MM.1S (cell line): ENCODE results near the gene NAALADL1.

Experiments
- DNase-seq: peaks from one replicate; pipeline ENCODE4 v3.0.0-alpha.2; 2015
- H2AFZ ChIP-seq: fragments of 300-600 bp; sonication (generic); 2 replicates; pipeline ENCODE4 v1.6.0; 2016; ENCODE audit warnings: antibody characterized with exemption, low read length
- H3F3A ChIP-seq: fragments of 300-600 bp; sonication (generic); 2 replicates; pipeline ENCODE4 v1.6.1; 2016; ENCODE audit warnings: mild to moderate bottlenecking, antibody characterized with exemption, low read length, moderate library complexity, mixed read lengths; ENCODE audit not compliant: insufficient read depth
- H3K27ac ChIP-seq: fragments of 300-600 bp; sonication (generic); 2 replicates; pipeline ENCODE4 v1.5.1; 2016; ENCODE audit warnings: mild to moderate bottlenecking, low read length
- H3K27me3 ChIP-seq: fragments of 300-600 bp; sonication (generic); replicated peaks from 2 replicates; pipeline ENCODE4 v1.6.0; 2016; ENCODE audit warnings: low read length; ENCODE audit not compliant: insufficient read depth
- H3K36me3 ChIP-seq: fragments of 300-600 bp; sonication (generic); replicated peaks from 2 replicates; pipeline ENCODE4 v1.6.1; 2016; ENCODE audit warnings: mild to moderate bottlenecking, low read length, mixed read lengths; ENCODE audit not compliant: insufficient read depth
- H3K4me1 ChIP-seq: fragments of 300-600 bp; sonication (generic); 2 replicates; pipeline ENCODE4 v1.6.1; 2016; ENCODE audit warnings: low read length, mixed read lengths
- H3K4me2 ChIP-seq: fragments of 300-600 bp; sonication (generic); 2 replicates; pipeline ENCODE4 v1.6.0; 2016; ENCODE audit warnings: low read depth, low read length
- H3K4me3 ChIP-seq: fragments of 300-600 bp; sonication (generic); 2 replicates; pipeline ENCODE4 v1.5.1; 2016; ENCODE audit warnings: low read length, mixed read lengths
- H3K79me2 ChIP-seq: fragments of 300-600 bp; sonication (generic); 2 replicates; pipeline ENCODE4 v1.6.1; 2016; ENCODE audit warnings: mixed run types, low read length, mixed read lengths
- H3K9ac ChIP-seq: fragments of 300-600 bp; sonication (generic); 2 replicates; pipeline ENCODE4 v1.6.1; 2016; ENCODE audit warnings: low read length, mixed read lengths
- H3K9me2 ChIP-seq: fragments of 300-600 bp; sonication (generic); replicated peaks from 2 replicates; pipeline ENCODE4 v1.6.1; 2016; ENCODE audit warnings: mild to moderate bottlenecking, low read length, mixed read lengths; ENCODE audit not compliant: insufficient read depth
- H3K9me3 ChIP-seq: fragments of 300-600 bp; sonication (generic); replicated peaks from 2 replicates; pipeline ENCODE4 v1.6.1; 2016; ENCODE audit warnings: mild to moderate bottlenecking, low read length, mixed read lengths; ENCODE audit not compliant: insufficient read depth
- H4K20me1 ChIP-seq: fragments of 300-600 bp; sonication (generic); 2 replicates; pipeline ENCODE4 v1.6.1; 2016; ENCODE audit warnings: mild to moderate bottlenecking, low read length, moderate library complexity, mixed read lengths; ENCODE audit not compliant: insufficient read depth
- EZH2 ChIP-seq: fragments of 300-600 bp; sonication (generic); optimal IDR thresholded peaks from 2 replicates; pipeline ENCODE3; 2017; ENCODE audit warnings: low read depth, mild to moderate bottlenecking, antibody characterized with exemption, low read length, mixed read lengths
- EZH2phosphoT487 ChIP-seq: fragments of 300-600 bp; sonication (generic); IDR thresholded peaks from 2 replicates; pipeline ENCODE4 v1.6.1; 2018; ENCODE audit warnings: antibody characterized with exemption, low read length
- TF ChIP-seq, protein P1 (sequence below): fragments of 300-600 bp; sonication (generic); IDR thresholded peaks from 2 replicates; pipeline ENCODE4 v1.5.1; 2016; ENCODE audit warnings: antibody characterized with exemption, low read length, mixed read lengths

NAALADL1 gene

DNA sequence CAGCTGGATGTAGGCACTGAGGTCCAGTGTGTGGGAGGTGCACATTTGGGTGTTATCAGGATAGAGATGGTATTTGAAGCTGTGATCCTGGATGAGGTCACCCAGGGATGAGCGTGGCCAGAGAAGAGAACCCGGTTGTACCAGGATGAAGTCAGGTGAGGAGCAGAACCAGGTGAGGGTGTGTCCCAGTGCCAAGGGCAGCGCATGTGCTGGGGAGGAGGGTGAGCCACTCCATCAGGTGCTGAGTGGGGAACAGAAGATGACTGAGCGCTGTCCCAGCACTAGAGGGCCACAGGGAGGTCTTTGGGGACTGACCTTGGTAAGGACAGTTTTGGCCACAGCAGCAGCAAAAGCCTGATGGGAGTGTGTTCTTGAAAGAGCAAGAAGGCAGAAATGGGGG is 41.6 kb downstream of the NAALADL1 start:
- Histone ChIP-seq H3K4me2 (no peak overlapping the region), H3K36me3 (no peaks in the 10 kb centered on the region), H3K9me2 (no peaks in the 10 kb centered on the region), H3K4me1 (peaks cover 7% of the 10 kb centered on the region; the same call in 1 of the 2 replicates), H2AFZ (no peak overlapping the region), H3K9me3 (no peaks in the 10 kb centered on the region), H3K79me2 (peaks cover 7% of the 10 kb centered on the region), H3K27me3 (no peaks in the 10 kb centered on the region), H3F3A (peaks cover 14% of the 10 kb centered on the region; the same call in 1 of the 2 replicates), H3K9ac (no peak overlapping the region), H3K4me3 (no peak overlapping the region), H4K20me1 (no peaks in the 10 kb centered on the region), H3K27ac (no peak overlapping the region)
- TF ChIP-seq, protein P1, sequence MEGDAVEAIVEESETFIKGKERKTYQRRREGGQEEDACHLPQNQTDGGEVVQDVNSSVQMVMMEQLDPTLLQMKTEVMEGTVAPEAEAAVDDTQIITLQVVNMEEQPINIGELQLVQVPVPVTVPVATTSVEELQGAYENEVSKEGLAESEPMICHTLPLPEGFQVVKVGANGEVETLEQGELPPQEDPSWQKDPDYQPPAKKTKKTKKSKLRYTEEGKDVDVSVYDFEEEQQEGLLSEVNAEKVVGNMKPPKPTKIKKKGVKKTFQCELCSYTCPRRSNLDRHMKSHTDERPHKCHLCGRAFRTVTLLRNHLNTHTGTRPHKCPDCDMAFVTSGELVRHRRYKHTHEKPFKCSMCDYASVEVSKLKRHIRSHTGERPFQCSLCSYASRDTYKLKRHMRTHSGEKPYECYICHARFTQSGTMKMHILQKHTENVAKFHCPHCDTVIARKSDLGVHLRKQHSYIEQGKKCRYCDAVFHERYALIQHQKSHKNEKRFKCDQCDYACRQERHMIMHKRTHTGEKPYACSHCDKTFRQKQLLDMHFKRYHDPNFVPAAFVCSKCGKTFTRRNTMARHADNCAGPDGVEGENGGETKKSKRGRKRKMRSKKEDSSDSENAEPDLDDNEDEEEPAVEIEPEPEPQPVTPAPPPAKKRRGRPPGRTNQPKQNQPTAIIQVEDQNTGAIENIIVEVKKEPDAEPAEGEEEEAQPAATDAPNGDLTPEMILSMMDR, result no peak
- TF ChIP-seq EZH2 (no peak), EZH2phosphoT487 (no peak)
- DNase-seq, result no peak

- no peaks in the 10 kb centered on the region for H4K20me1 ChIP-seq
- H3K27me3 ChIP-seq, result no peaks in the 10 kb centered on the region
- peak overlapping the region; percentile 93 for H3K4me2 ChIP-seq
- peak overlapping the region; percentile 94 for H3K9ac ChIP-seq
- TF ChIP-seq EZH2phosphoT487 (no peak), EZH2 (no peak)
- TF ChIP-seq, protein P1, result no peak
- no peaks in the 10 kb centered on the region for H3K9me2 ChIP-seq
- H3K4me3 ChIP-seq, result peak overlapping the region; percentile 88
- H3K9me3 ChIP-seq, result no peaks in the 10 kb centered on the region
- no peak for DNase-seq
- H3K4me1 ChIP-seq, result peaks cover 7% of the 10 kb centered on the region; the same call in 1 of the 2 replicates
- peak overlapping the region; percentile 99 for H2AFZ ChIP-seq
- H3K27ac ChIP-seq, result peak overlapping the region; percentile 98; the same call in 1 of the 2 replicates
- no peaks in the 10 kb centered on the region for H3K36me3 ChIP-seq
- H3K79me2 ChIP-seq, result peaks cover 7% of the 10 kb centered on the region
- peaks cover 14% of the 10 kb centered on the region; the same call in 1 of the 2 replicates for H3F3A ChIP-seq
These were observed 43.6 kb downstream of the NAALADL1 start for GRCh38 chr11:65014726-65015227.

DNA sequence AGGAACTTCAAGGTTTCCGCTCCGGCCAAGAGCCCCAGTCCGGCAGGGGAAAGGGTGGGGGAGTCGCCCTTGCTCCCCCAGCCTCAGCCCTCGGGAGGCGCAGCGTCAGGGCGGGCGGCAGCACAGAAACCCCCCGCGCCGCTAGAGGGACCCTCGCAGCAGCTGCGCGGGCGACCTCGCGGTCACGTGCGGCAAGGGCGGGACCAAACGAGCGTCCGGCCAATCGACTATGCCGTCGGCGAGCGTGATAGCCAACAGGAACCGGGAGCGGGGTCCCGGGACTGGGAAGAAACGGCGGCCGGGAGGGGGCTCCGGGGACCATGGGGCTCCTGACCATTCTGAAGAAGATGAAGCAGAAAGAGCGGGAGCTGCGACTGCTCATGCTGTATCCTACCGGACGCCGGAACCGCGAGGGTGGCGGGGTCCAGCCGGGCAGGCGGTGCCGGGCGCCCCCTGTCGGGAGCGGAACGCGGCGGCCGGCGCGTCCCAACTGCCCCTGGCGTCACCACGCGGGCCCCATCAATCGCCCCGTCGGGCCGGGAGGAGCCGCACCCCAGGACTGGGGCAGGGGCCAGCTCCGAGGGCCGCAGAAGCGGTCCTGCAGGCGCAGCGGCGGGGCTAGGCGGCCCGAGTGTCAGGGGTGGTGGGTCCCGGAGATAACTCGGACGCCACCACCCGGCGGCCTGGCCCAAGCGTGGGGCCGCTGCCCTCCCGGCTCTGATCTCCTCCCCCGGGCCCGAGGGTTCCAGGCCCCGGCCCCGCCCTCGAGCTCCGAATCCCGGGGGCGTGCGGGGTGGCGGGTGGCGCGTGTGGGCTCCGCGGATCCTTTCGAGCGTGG is 44.2 kb downstream of the NAALADL1 start, which contains the start of gene ARL2:
ARL2 (plus strand) TSS at position 273 of the 838 bp plus-strand sequence; CDS start at position 321, 48 bp downstream.
- Histone ChIP-seq H3K9me3 (no peaks in the 10 kb centered on the region), H3K79me2 (peaks cover 7% of the 10 kb centered on the region), H3K36me3 (no peaks in the 10 kb centered on the region), H4K20me1 (no peaks in the 10 kb centered on the region), H3K9me2 (no peaks in the 10 kb centered on the region), H3K4me2 (peak within 1 kb of the TSS; percentile 93), H3K9ac (peak within 1 kb of the TSS; percentile 94), H3K4me3 (peak within 1 kb of the TSS; percentile 88), H3F3A (peaks cover 14% of the 10 kb centered on the region; the same call in 1 of the 2 replicates), H3K27ac (peak within 1 kb of the TSS; percentile 98), H3K27me3 (no peaks in the 10 kb centered on the region), H2AFZ (peak within 1 kb of the TSS; percentile 99), H3K4me1 (peaks cover 7% of the 10 kb centered on the region; the same call in 1 of the 2 replicates)
- no peak for TF ChIP-seq EZH2
- no peak for TF ChIP-seq EZH2phosphoT487
- TF ChIP-seq, protein P1, result peak; percentile 74
- DNase-seq, result peak; percentile 91
